Measurements from ENCODE around the gene TAF6.

TAF6 gene

DNA sequence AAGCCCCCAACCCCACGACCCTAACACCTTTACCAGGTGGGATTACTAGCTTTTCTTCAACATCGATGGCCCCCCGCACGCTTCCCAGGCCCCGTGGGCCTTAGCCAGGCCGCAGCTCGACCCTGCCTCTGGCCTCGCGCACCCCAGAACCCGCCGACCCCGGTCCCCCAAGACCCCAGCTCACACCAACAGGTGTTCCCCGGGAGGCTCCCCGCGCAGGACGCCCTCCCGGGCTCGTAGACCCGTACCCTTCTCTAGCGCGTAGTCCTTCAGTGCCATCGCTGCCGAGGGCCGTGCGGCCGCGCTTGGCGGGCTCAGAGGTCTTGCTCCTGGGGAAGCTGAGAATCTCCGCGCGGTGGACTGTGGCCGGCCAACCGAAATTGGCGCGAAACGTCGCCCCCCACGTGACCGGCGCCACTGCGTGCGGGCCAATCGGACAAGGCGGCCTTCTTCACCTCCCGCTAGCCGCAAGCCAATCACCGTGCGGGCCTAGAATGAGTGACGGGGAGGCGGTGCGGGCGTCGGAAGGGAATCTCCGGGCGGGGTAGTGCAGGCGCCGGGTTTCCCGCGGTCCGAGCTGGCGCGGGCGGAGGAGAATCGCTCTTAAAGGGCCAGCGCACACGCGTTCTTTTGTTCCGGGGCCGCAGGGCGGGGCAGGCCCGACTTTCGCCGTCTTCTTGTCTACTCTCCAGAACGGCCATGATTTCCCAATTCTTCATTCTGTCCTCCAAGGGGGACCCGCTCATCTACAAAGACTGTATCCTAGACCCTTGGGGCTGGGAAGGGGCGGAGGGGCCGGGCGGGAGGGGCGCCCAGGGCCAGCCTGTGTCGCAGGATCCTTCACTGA, 17.9 kb downstream of the TAF6 start, which contains the start of the genes AP4M1 and MCM7:
Gene AP4M1 (plus strand): TSS at position 628 of the 847 bp plus-strand sequence. CDS start 72 bp downstream, at position 700.
Gene MCM7 (minus strand): TSS at position 382 of the 847 bp plus-strand sequence. CDS start 103 bp downstream, at position 279.
- no peaks in the 10 kb centered on the region for H3K27me3 Mint-ChIP-seq (ENCODE audit: low read depth)
- peak; percentile 99 for DNase-seq (ENCODE audit: low spot score)
- H3K4me3 Mint-ChIP-seq: peak within 1 kb of the TSS; percentile 93
- H3K27ac Mint-ChIP-seq: peak within 1 kb of the TSS; percentile 91
- peaks cover 35% of the 10 kb centered on the region for H3K4me1 Mint-ChIP-seq (ENCODE audit: low read depth)
- H3K36me3 Mint-ChIP-seq (ENCODE audit: low read depth): peaks cover 42% of the 10 kb centered on the region
- H3K9me3 Mint-ChIP-seq: no peaks in the 10 kb centered on the region

DNA sequence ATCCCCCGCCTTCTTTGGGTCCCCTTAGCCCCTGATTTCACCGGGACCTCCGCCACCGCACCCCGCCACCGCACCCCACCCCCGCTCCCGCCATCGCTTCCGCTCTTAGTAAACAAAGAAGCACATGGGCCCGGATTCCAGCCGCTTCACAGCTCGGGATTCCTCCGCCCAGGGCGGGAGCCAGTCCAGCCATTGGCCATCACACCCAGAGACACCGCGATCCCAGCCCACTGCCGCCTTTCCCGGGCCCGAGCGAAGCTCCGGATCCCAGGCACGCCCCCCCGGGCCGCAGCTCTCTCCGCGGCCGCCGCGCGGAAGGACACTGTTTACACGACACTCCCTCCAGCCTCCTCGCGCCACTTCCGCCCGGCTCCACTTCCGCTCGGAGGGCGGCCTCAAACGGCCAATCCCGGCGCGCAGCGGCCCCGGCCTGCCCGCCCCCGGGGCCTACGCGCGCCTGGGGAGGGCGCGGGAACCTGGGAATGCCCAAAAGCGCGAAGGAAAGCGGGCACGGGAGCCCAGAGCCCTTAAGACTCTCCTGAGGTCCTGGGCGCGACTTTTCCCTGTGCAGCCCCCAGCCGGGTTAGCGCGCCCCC, 18.6 kb downstream of the TAF6 start:
- Mint-ChIP-seq H3K27me3 (ENCODE audit: low read depth) (no peaks in the 10 kb centered on the region), H3K27ac (peak overlapping the region; percentile 91), H3K36me3 (ENCODE audit: low read depth) (peaks cover 49% of the 10 kb centered on the region), H3K4me1 (ENCODE audit: low read depth) (peaks cover 40% of the 10 kb centered on the region), H3K9me3 (no peaks in the 10 kb centered on the region), H3K4me3 (peak overlapping the region; percentile 93)
- DNase-seq (ENCODE audit: low spot score): peak; percentile 91

DNA sequence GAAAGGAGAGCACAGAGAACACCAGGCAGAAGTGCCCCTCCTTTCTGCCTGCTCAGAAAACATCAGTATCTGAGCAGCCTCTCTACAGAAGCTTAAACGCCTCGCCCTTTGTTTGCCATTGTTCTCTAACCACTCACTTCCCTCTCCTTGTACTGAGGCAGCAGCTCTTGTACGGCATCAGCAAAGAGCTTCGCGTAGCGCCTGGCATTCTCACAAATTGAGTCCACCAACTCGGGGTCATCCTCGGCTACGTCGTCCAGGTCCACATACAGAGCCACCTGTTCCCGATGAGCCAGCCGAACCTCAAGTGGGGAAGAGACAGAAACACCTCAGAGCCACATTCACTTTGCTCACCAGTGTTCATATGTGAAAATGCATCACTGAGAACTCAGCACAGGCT, 19.7 kb downstream of the TAF6 start:
- Mint-ChIP-seq H3K27ac (peak overlapping the region; percentile 91), H3K36me3 (ENCODE audit: low read depth) (peaks cover 59% of the 10 kb centered on the region), H3K27me3 (ENCODE audit: low read depth) (no peaks in the 10 kb centered on the region), H3K4me3 (peak overlapping the region; percentile 93), H3K4me1 (ENCODE audit: low read depth) (peaks cover 40% of the 10 kb centered on the region), H3K9me3 (no peaks in the 10 kb centered on the region)
- no peak for DNase-seq (ENCODE audit: low spot score)

DNA sequence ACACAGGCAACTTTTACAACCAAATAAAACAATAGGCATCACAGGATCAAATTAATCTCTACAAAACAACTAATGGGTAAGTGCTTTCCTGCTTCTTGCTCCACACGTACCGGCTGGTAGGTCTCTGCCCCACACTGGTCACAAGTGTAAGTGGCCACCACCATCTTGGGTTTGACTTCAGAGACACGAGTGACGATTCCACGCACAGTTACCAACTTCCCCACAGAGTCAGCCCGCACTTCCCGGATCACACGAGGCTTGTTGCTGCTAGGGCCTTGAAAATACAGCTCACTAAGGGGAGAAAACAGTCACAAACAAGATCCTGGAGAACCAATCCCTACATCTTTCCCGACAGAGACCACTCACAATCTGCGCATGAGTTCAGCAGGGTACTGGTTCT, 20.2 kb downstream of the TAF6 start:
- no peaks in the 10 kb centered on the region for H3K9me3 Mint-ChIP-seq
- peak overlapping the region; percentile 32 for H3K27ac Mint-ChIP-seq
- DNase-seq (ENCODE audit: low spot score): no peak
- H3K27me3 Mint-ChIP-seq (ENCODE audit: low read depth): no peaks in the 10 kb centered on the region
- peaks cover 63% of the 10 kb centered on the region for H3K36me3 Mint-ChIP-seq (ENCODE audit: low read depth)
- H3K4me3 Mint-ChIP-seq: peak overlapping the region; percentile 93
- H3K4me1 Mint-ChIP-seq (ENCODE audit: low read depth): peaks cover 40% of the 10 kb centered on the region

DNA sequence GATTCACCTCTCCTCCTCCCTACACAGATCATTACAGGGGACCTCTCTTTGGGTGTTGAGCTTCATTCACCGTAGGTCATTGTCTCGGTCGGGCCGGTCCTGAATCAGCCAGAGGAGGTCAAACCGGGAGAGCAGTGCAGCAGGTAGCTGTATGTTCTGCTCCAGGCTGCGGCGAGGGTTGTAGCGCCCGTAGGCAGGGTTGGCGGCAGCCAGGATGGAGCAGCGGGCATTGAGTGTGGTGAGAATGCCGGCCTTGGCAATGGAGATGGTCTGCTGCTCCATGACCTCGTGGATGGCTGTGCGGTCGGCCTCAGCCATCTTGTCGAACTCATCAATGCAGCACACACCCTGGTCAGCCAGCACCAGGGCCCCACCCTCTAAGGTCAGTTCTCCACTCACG, 23.5 kb downstream of the TAF6 start:
- DNase-seq (ENCODE audit: low spot score): no peak
- Mint-ChIP-seq H3K36me3 (ENCODE audit: low read depth) (peaks cover 88% of the 10 kb centered on the region), H3K4me1 (ENCODE audit: low read depth) (peaks cover 38% of the 10 kb centered on the region), H3K9me3 (no peaks in the 10 kb centered on the region), H3K27me3 (ENCODE audit: low read depth) (no peaks in the 10 kb centered on the region), H3K27ac (no peak overlapping the region), H3K4me3 (no peak overlapping the region)

DNA sequence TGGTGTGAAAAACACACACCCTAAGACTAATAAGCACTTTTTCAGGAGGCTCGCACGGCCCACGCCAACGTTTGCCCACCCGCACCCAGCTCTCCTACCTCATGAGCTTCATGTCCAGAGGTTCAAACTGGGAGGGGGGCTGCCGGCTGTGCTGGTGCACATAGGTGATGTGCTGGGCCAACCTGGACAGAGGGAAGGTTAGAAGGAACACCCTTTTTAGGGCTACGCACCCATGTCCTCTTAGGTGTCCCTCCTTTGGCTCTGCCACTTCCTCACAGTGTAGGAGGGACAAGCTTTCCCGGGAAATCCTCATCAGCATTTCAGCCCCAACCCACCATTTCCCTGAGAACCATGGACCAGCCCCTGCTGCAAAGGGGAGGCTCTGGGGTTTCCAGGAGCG, 23.9 kb downstream of the TAF6 start:
- DNase-seq (ENCODE audit: low spot score): no peak
- no peaks in the 10 kb centered on the region for H3K9me3 Mint-ChIP-seq
- no peak overlapping the region for H3K27ac Mint-ChIP-seq
- H3K4me1 Mint-ChIP-seq (ENCODE audit: low read depth): peaks cover 43% of the 10 kb centered on the region
- H3K4me3 Mint-ChIP-seq: no peak overlapping the region
- H3K36me3 Mint-ChIP-seq (ENCODE audit: low read depth): peaks cover 91% of the 10 kb centered on the region
- no peaks in the 10 kb centered on the region for H3K27me3 Mint-ChIP-seq (ENCODE audit: low read depth)

DNA sequence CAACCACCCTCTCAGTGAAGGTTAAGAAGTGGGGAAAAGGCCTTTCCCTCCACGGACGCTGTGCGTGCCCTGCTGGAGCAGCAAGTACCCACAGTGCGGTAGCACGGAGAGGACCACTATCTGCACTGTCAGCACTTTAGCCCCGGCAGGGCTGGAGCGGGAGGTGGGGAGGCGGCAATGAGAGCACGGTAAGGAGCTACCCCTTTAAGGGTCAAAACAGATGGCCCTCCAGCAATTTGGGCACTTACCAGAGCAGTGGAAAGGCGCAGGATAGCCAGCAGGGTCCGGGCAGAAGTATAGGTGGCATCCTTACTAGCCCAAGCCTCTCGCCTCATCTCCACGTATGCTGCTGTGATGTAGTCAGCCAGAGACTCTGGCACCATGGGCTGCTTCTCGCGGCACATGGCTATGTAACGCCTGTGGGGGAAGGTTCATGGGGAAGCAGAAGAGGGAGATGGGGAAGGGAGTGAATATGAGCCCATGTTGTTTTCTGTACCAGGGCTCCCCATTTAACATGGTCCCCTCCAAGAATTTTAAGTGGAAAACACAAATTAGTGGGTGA, 25.2 kb downstream of the TAF6 start:
- H3K4me3 Mint-ChIP-seq: no peak overlapping the region
- no peaks in the 10 kb centered on the region for H3K9me3 Mint-ChIP-seq
- H3K27me3 Mint-ChIP-seq (ENCODE audit: low read depth): no peaks in the 10 kb centered on the region
- peaks cover 42% of the 10 kb centered on the region for H3K4me1 Mint-ChIP-seq (ENCODE audit: low read depth)
- no peak overlapping the region for H3K27ac Mint-ChIP-seq
- no peak for DNase-seq (ENCODE audit: low spot score)
- H3K36me3 Mint-ChIP-seq (ENCODE audit: low read depth): peaks cover 87% of the 10 kb centered on the region

DNA sequence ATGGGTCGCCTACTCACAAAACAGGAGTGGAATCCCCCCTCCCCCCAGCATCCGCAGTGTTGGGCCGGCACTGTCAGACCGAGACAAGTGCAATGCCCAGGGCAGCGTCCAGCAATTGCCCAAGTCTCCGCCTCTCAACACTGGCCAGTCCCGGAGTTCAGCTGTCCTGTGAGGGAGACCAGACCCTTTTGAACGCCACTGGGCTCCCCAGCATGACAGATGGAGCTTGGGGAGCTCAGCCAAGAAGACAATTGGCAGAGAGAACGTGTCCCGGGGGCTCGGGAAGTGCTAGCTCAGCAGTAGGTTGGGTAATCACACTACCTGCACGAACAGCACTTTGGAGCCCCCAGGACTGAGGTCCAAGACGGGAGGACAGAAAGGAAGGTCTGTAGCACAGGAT, 25.7 kb downstream of the TAF6 start:
- no peaks in the 10 kb centered on the region for H3K9me3 Mint-ChIP-seq
- DNase-seq (ENCODE audit: low spot score): no peak
- H3K4me1 Mint-ChIP-seq (ENCODE audit: low read depth): peaks cover 39% of the 10 kb centered on the region
- H3K36me3 Mint-ChIP-seq (ENCODE audit: low read depth): peaks cover 82% of the 10 kb centered on the region
- H3K27me3 Mint-ChIP-seq (ENCODE audit: low read depth): no peaks in the 10 kb centered on the region
- H3K4me3 Mint-ChIP-seq: no peak overlapping the region
- no peak overlapping the region for H3K27ac Mint-ChIP-seq

DNA sequence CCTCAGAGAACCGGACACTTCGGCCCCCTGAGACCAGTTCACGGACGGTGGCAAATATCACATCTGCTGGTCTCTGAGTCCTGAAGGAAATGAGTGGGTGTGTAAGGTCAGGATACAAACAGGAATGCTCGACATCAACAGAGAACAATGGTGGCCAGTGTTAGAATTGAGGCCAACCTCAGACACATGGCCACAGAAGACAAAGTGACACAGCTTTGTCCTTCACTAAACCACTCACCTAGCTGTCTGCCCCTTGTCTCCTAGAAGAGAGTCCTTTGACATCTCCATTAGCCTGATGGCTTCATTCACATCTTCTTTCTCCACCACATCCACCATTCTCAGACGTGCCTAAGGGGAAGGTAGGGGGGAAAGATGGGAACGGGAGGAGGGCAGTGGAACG, 26.1 kb downstream of the TAF6 start:
- no peak overlapping the region for H3K27ac Mint-ChIP-seq

DNA sequence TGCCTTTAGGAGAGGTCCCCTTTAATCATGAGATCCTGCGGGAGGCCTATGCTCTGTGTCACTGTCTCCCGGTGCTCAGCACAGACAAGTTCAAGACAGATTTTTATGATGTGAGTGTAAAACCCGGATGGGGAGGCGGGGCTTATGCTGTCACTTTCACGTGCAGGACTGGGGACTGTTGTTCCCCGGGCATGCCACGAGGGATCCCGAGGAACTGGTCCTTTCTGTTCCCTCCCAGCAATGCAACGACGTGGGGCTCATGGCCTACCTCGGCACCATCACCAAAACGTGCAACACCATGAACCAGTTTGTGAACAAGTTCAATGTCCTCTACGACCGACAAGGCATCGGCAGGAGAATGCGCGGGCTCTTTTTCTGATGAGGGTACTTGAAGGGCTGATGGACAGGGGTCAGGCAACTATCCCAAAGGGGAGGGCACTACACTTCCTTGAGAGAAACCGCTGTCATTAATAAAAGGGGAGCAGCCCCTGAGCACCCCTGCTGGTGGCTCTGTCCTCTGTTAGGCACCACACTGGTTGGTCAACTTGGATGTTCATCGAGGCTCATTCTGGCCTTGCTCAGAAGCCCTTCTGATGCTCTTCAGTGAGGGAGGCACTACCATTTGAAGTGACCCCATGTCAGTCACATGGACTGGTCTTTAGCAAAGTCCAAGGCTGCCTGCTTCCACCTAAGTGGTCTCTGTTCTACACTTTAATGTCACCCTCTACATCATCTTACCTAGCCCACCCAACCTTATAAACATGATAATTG, 27.6 kb downstream of the TAF6 start:
- H3K4me1 Mint-ChIP-seq (ENCODE audit: low read depth): peaks cover 31% of the 10 kb centered on the region
- H3K9me3 Mint-ChIP-seq: no peaks in the 10 kb centered on the region
- H3K27me3 Mint-ChIP-seq (ENCODE audit: low read depth): no peaks in the 10 kb centered on the region
- H3K4me3 Mint-ChIP-seq: no peak overlapping the region
- no peak for DNase-seq (ENCODE audit: low spot score)
- peaks cover 65% of the 10 kb centered on the region for H3K36me3 Mint-ChIP-seq (ENCODE audit: low read depth)
- H3K27ac Mint-ChIP-seq: no peak overlapping the region

More for the DNA sequence above, 26.1 kb downstream of the TAF6 start:
- DNase-seq (ENCODE audit: low spot score): no peak
- peaks cover 38% of the 10 kb centered on the region for H3K4me1 Mint-ChIP-seq (ENCODE audit: low read depth)
- H3K27me3 Mint-ChIP-seq (ENCODE audit: low read depth): no peaks in the 10 kb centered on the region
- H3K36me3 Mint-ChIP-seq (ENCODE audit: low read depth): peaks cover 78% of the 10 kb centered on the region
- H3K9me3 Mint-ChIP-seq: no peaks in the 10 kb centered on the region
- H3K4me3 Mint-ChIP-seq: no peak overlapping the region

DNA sequence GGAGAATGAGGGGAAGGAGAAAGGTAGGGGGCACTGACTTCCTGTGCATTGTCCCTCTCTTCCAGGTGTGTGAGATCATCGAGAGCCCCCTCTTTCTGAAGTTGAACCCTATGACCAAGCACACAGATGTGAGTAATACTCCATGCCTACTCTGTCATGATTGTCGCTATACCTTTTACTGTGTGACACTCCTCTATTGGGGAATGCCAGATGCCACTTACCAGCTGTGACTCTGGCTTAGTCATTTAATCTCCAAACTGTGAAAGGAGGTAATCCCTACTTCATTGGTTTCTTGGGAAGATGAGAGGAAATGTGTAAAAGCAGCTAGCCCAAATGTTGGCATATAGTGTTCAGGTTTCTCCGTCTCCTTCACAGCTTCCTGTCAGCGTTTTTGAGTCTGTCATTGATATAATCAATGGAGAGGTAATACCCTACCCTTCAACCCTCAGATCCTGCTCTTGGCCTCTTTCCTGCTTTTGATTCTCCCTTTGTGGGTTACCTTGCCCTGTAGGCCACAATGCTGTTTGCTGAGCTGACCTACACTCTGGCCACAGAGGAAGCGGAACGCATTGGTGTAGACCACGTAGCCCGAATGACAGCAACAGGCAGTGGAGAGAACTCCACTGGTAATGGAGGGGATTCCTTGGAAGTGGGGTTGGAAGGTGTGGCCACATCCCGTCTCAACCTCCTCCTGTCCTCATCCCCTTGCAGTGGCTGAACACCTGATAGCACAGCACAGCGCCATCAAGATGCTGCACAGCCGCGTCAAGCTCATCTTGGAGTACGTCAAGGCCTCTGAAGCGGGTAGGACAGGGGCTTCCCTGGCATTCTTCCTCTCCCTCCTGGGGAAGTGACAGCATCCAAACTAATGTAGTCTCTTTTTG, 28.4 kb downstream of the TAF6 start:
- H3K9me3 Mint-ChIP-seq: no peaks in the 10 kb centered on the region
- DNase-seq (ENCODE audit: low spot score): no peak
- peaks cover 28% of the 10 kb centered on the region for H3K4me1 Mint-ChIP-seq (ENCODE audit: low read depth)
- H3K36me3 Mint-ChIP-seq (ENCODE audit: low read depth): peaks cover 61% of the 10 kb centered on the region
- H3K4me3 Mint-ChIP-seq: peak overlapping the region; percentile 94
- H3K27me3 Mint-ChIP-seq (ENCODE audit: low read depth): peaks cover 2% of the 10 kb centered on the region
- peak overlapping the region; percentile 69 for H3K27ac Mint-ChIP-seq

DNA sequence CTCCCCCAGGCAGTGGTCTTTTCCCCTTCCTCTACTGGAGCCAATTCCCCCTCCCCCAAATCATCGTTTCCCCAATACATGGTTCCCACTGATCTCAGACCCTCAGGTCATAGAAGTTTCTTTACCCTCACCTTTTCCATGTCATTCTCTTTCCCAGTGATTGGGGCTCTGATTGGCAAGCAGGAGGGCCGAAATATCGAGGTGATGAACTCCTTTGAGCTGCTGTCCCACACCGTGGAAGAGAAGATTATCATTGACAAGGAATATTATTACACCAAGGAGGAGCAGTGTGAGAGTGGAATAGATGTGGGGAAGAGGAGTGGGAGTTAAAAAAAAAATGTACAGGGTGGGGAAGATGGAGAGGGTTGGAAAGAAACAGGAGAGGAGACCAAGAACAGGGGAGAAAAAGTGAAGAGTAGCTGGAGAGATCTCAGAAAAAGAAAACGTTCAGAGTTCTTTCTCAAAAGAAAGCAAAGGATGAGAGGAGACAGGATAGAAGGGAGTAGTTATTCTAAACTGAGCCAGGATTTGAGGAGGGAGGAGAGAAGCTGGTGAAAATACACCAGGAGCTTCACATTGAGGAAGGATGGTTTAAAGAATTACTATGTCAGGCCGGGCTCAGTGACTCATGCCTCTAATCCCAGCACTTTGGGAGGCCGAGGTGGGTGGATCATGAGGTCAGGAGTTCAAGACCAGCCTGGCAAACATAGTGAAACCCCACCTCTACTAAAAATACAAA, 29.5 kb downstream of the TAF6 start:
- Mint-ChIP-seq H3K9me3 (no peaks in the 10 kb centered on the region), H3K27ac (peak overlapping the region; percentile 90), H3K36me3 (ENCODE audit: low read depth) (peaks cover 49% of the 10 kb centered on the region), H3K4me1 (ENCODE audit: low read depth) (peaks cover 25% of the 10 kb centered on the region), H3K4me3 (peak overlapping the region; percentile 94), H3K27me3 (ENCODE audit: low read depth) (peaks cover 5% of the 10 kb centered on the region)
- no peak for DNase-seq (ENCODE audit: low spot score)

All from T-helper 2 cell treated with Interferon-gamma antibody and Interleukin-4, amounts not matched to agents 5 μg/mL and 100 μg/mL, for 36 hours (primary cell).